Neutrophil (primary cell): Measurements from ENCODE around the gene TMEM167A.

Source experiments
- H3K27ac ChIP-seq: fragments of 200-600 bp; sonication (generic); 2 replicates; pipeline ENCODE4 v1.5.1; 2016; ENCODE audit warnings: mild to moderate bottlenecking, moderate library complexity
- H3K27me3 ChIP-seq: fragments of 200-600 bp; sonication (generic); 2 replicates; pipeline ENCODE4 v1.6.0; 2016; ENCODE audit warnings: mild to moderate bottlenecking
- H3K36me3 ChIP-seq: fragments of 200-600 bp; sonication (generic); 2 replicates; pipeline ENCODE4 v1.5.1; 2017
- H3K4me1 ChIP-seq, 2 experiments: fragments of 200-600 bp in 1 of 2; sonication (generic) in 1 of 2; 1 replicate in 1 of 2; 2 replicates in 1 of 2; pipeline versions ENCODE4 v1.5.1 to v1.6.1; 2013 to 2016; ENCODE audit warnings: low read depth in 1 of 2, low read length in 1 of 2, mild to moderate bottlenecking in 1 of 2, moderate library complexity in 1 of 2; ENCODE audit not compliant: control insufficient read depth in 1 of 2, insufficient read depth in 1 of 2
- H3K4me3 ChIP-seq, 2 experiments: fragments of 200-600 bp in 1 of 2; sonication (generic) in 1 of 2; 1 replicate in 1 of 2; 2 replicates in 1 of 2; pipeline ENCODE4 v1.5.1; 2013 to 2016; ENCODE audit warnings: low read depth in 1 of 2, low read length in 1 of 2, mild to moderate bottlenecking in 1 of 2, moderate library complexity in 1 of 2
- H3K9me3 ChIP-seq: fragments of 200-600 bp; sonication (generic); 2 replicates; pipeline ENCODE4 v1.5.1; 2016
- CTCF ChIP-seq: fragments of 200-600 bp; sonication (generic); IDR thresholded peaks from 2 replicates; pipeline ENCODE4 v1.5.1; 2016; ENCODE audit warnings: antibody characterized with exemption

TMEM167A gene

GRCh38 chr5:83118471-83118870, 41.3 kb upstream of the TMEM167A start:
- no peaks in the 10 kb centered on the region for H3K36me3 ChIP-seq
- H3K4me1 ChIP-seq = no peaks in the 10 kb centered on the region
- no peak overlapping the region for H3K27ac ChIP-seq
- H3K27me3 ChIP-seq = no peaks in the 10 kb centered on the region
- no peaks in the 10 kb centered on the region for H3K9me3 ChIP-seq
- no peak overlapping the region for H3K4me3 ChIP-seq
- no peak for TF ChIP-seq CTCF

- H3K27ac ChIP-seq = no peak overlapping the region
- H3K9me3 ChIP-seq = no peaks in the 10 kb centered on the region
- no peak overlapping the region for H3K4me3 ChIP-seq
- no peaks in the 10 kb centered on the region for H3K27me3 ChIP-seq
- TF ChIP-seq CTCF = no peak
- H3K4me1 ChIP-seq = no peaks in the 10 kb centered on the region
- no peaks in the 10 kb centered on the region for H3K36me3 ChIP-seq
Observed at GRCh38 chr5:83115816-83116215, 38.6 kb upstream of the TMEM167A start.

DNA sequence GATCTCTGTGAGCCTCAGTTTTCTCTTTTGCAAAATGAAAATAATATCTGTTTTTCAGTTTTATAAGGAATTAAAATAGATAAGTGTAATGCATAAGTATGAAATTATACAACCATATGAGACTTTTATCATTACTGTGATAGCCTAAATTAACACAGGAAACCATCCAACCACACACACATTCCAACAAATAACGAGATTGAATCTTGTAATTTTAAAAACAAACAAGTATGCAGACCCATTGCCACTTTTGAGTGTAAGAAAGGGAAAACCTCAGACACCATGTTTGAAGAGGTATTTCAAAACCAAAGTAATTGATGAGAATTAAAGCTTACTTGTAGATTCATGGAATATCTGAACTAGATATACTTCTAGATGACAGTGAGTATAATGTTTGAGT, 32.2 kb upstream of the TMEM167A start:
- no peaks in the 10 kb centered on the region for H3K9me3 ChIP-seq
- no peak overlapping the region for H3K27ac ChIP-seq
- TF ChIP-seq CTCF = no peak
- H3K36me3 ChIP-seq = peaks cover 6% of the 10 kb centered on the region
- no peak overlapping the region for H3K4me3 ChIP-seq
- no peaks in the 10 kb centered on the region for H3K27me3 ChIP-seq
- H3K4me1 ChIP-seq = no peaks in the 10 kb centered on the region

DNA sequence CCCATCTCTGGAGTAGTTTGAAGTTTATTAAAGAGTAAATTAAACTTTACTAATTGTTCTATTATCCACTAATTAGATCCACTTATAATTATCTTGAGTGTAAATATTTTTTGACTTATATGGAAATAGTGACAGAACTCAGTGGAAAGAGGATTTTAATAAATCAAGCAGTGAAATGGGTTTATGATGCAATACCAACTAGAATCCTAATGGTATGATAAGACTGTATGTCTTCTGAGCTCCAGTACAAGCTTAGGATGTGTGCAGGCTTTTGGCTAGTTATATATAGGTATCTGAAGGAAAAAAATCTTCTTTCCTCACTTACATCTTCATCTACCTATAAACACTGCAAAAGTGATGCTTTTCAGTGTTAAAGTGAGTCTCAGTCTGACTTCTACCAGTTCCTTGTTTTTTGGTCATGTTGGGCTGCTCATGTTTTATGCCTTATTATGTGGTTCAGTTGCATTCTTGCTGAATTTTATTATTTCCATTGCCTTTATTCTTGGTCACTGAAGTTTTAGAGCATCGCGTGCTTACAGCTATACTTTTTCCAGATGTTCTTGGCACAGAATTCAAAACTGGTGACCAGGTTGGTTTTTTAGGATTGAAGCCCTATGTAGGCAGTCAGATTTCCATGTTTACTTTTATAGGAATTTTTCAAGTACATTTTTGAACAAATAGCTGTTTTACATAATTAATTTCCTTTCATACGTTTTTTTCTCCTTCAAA, 30.7 kb upstream of the TMEM167A start:
- Histone ChIP-seq H3K27me3 (no peaks in the 10 kb centered on the region), H3K4me1 (no peaks in the 10 kb centered on the region), H3K9me3 (no peaks in the 10 kb centered on the region), H3K36me3 (peaks cover 6% of the 10 kb centered on the region), H3K4me3 (no peak overlapping the region), H3K27ac (no peak overlapping the region)
- no peak for TF ChIP-seq CTCF

- H3K27ac ChIP-seq = no peak overlapping the region
- TF ChIP-seq CTCF = no peak
Observed at GRCh38 chr5:83104021-83104420, 26.8 kb upstream of the TMEM167A start.

More at GRCh38 chr5:83104021-83104420, 26.8 kb upstream of the TMEM167A start:
- Histone ChIP-seq H3K9me3 (no peaks in the 10 kb centered on the region), H3K4me1 (no peaks in the 10 kb centered on the region), H3K36me3 (peaks cover 6% of the 10 kb centered on the region), H3K27me3 (no peaks in the 10 kb centered on the region), H3K4me3 (no peak overlapping the region)
